SU-DHL-6 (cell line): ENCODE measurements around the gene MPO.

Source experiments
- CTCF ChIP-seq: fragments of 200-600 bp; sonication (generic); IDR thresholded peaks from one replicate; pipeline ENCODE4 v1.5.1; 2017; ENCODE audit warnings: antibody characterized with exemption, mild to moderate bottlenecking, low read length, moderate library complexity; ENCODE audit not compliant: insufficient read depth, poor library complexity, severe bottlenecking
- EZH2phosphoT487 ChIP-seq: fragments of 200-600 bp; sonication (generic), shearing (Covaris generic); conservative IDR thresholded peaks from 2 replicates; pipeline ENCODE4 v1.6.1; 2018; ENCODE audit warnings: mild to moderate bottlenecking, antibody characterized with exemption, low read length, moderate library complexity, mixed read lengths

- TF ChIP-seq CTCF (no peak), EZH2phosphoT487 (no peak)
Measured at GRCh38 chr17:58315281-58315711, 34.6 kb upstream of the MPO start.
